ENCODE results near the gene SCN5A. TPM values are rescaled to one million over a fixed set of nuclear protein-coding genes. Genes with fewer than 3 reads are reported as not detected.

SCN5A gene
- total RNA-seq, 1 donor from 2014 or later, result 3.3 TPM

DNA sequence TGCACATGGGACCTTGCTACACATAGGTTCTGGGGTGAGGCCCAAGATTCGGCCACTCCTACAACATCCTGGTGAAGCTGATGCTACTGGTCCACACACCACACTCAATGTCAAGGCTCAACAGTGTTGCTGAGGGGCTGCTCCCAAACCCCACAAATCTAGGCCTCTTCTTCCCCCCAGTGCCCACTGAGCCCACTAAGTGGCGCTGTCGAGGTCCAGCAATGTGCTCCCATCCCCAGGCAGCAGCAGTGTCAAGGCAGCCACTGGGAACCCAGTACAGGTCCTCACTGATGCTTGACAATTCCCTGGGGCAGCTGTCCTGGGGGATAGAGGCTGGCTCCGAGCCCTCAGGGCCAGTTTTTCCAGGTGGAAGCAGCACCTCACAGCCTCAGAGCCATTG is 21.5 kb downstream of the SCN5A start:
- H3K9ac ChIP-seq (ENCODE audit: low read length), result no peak overlapping the region
- no peaks in the 10 kb centered on the region for H3K9me3 ChIP-seq (ENCODE audit: insufficient read depth, low read depth, low read length)
- no peaks in the 10 kb centered on the region for H3K4me1 ChIP-seq (ENCODE audit: insufficient read depth, low read length)
- Mint-ChIP-seq H3K4me1 (ENCODE audit: low read depth, unreplicated experiment) (no peaks in the 10 kb centered on the region), H3K27ac (ENCODE audit: unreplicated experiment) (no peak overlapping the region), H3K9me3 (ENCODE audit: unreplicated experiment) (no peaks in the 10 kb centered on the region), H3K4me3 (ENCODE audit: unreplicated experiment) (no peak overlapping the region), H3K36me3 (ENCODE audit: low read depth, unreplicated experiment) (no peaks in the 10 kb centered on the region), H3K27me3 (ENCODE audit: low read depth, unreplicated experiment) (peaks cover 36% of the 10 kb centered on the region)
- no peak for FAIRE-seq
- H3K27me3 ChIP-seq (ENCODE audit: insufficient read depth, low read length), result no peaks in the 10 kb centered on the region
- H3K79me2 ChIP-seq (ENCODE audit: insufficient read depth, low read length), result no peaks in the 10 kb centered on the region
- no peak overlapping the region for H3K4me2 ChIP-seq (ENCODE audit: low read length)
- no peak for TF ChIP-seq EZH2 (IDR thresholded peaks at IDR 0.05; ENCODE audit: insufficient read depth, low read length)
- peak; percentile 10 for TF ChIP-seq CTCF (IDR thresholded peaks at IDR 0.05; ENCODE audit: insufficient read depth, low read depth, low read length)
- H3K27ac ChIP-seq (ENCODE audit: low read depth, low read length), result no peak overlapping the region
- no peaks in the 10 kb centered on the region for H3K36me3 ChIP-seq (ENCODE audit: insufficient read depth, low read length)
- H4K20me1 ChIP-seq (ENCODE audit: insufficient read depth, low read length), result no peaks in the 10 kb centered on the region
- no peak overlapping the region for H2AFZ ChIP-seq (ENCODE audit: low read depth, low read length)
- no peak overlapping the region for H3K4me3 ChIP-seq (ENCODE audit: insufficient read depth, low read depth, low read length)
- DNase-seq (ENCODE audit: low read depth), result no peak

GRCh38 chr3:38626171-38626570 is 23.3 kb downstream of the SCN5A start:
- DNase-seq (ENCODE audit: low read depth), result no peak
- H3K27me3 Mint-ChIP-seq (ENCODE audit: low read depth, unreplicated experiment), result peaks cover 38% of the 10 kb centered on the region
- no peak for FAIRE-seq
- Histone ChIP-seq H3K27me3 (ENCODE audit: insufficient read depth, low read length) (no peaks in the 10 kb centered on the region), H3K9me3 (ENCODE audit: insufficient read depth, low read depth, low read length) (no peaks in the 10 kb centered on the region), H3K79me2 (ENCODE audit: insufficient read depth, low read length) (no peaks in the 10 kb centered on the region), H4K20me1 (ENCODE audit: insufficient read depth, low read length) (no peaks in the 10 kb centered on the region), H3K4me3 (ENCODE audit: insufficient read depth, low read depth, low read length) (no peak overlapping the region), H3K4me1 (ENCODE audit: insufficient read depth, low read length) (no peaks in the 10 kb centered on the region), H2AFZ (ENCODE audit: low read depth, low read length) (no peak overlapping the region), H3K9ac (ENCODE audit: low read length) (no peak overlapping the region), H3K4me2 (ENCODE audit: low read length) (no peak overlapping the region), H3K36me3 (ENCODE audit: insufficient read depth, low read length) (no peaks in the 10 kb centered on the region), H3K27ac (ENCODE audit: low read depth, low read length) (no peak overlapping the region)
- H3K36me3 Mint-ChIP-seq (ENCODE audit: low read depth, unreplicated experiment), result no peaks in the 10 kb centered on the region
- no peak overlapping the region for H3K27ac Mint-ChIP-seq (ENCODE audit: unreplicated experiment)
- TF ChIP-seq CTCF (IDR thresholded peaks at IDR 0.05; ENCODE audit: insufficient read depth, low read depth, low read length) (no peak), EZH2 (IDR thresholded peaks at IDR 0.05; ENCODE audit: insufficient read depth, low read length) (no peak)
- no peaks in the 10 kb centered on the region for H3K4me1 Mint-ChIP-seq (ENCODE audit: low read depth, unreplicated experiment)
- H3K9me3 Mint-ChIP-seq (ENCODE audit: unreplicated experiment), result no peaks in the 10 kb centered on the region
- no peak overlapping the region for H3K4me3 Mint-ChIP-seq (ENCODE audit: unreplicated experiment)

DNA sequence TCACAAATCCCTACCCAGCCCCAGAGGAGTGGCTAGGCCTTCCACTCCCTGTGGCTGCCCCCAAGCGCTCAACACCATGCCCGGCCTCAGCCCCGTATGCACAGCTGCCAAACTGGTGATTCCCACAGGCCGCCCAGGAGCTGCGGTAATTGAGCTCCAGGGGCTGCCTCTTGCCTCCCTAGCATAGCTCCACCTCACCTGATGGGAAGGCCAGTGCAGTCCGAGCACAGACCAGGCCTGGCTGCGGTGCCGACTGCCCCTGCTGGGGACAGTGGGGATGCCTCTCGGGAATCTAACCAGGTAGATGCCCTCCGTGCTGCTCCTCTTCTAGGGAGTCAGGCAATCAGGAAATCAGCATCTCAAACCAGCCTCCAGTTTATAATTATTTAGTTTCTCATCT is 25.9 kb downstream of the SCN5A start:
- FAIRE-seq (no peak), DNase-seq (ENCODE audit: low read depth) (no peak)
- no peak overlapping the region for H3K27ac Mint-ChIP-seq (ENCODE audit: unreplicated experiment)
- H3K36me3 ChIP-seq (ENCODE audit: insufficient read depth, low read length), result no peaks in the 10 kb centered on the region
- H3K27me3 ChIP-seq (ENCODE audit: insufficient read depth, low read length), result no peaks in the 10 kb centered on the region
- H3K27ac ChIP-seq (ENCODE audit: low read depth, low read length), result no peak overlapping the region
- no peaks in the 10 kb centered on the region for H3K9me3 Mint-ChIP-seq (ENCODE audit: unreplicated experiment)
- H3K27me3 Mint-ChIP-seq (ENCODE audit: low read depth, unreplicated experiment), result peaks cover 35% of the 10 kb centered on the region
- H3K36me3 Mint-ChIP-seq (ENCODE audit: low read depth, unreplicated experiment), result no peaks in the 10 kb centered on the region
- no peak overlapping the region for H3K4me2 ChIP-seq (ENCODE audit: low read length)
- no peaks in the 10 kb centered on the region for H3K9me3 ChIP-seq (ENCODE audit: insufficient read depth, low read depth, low read length)
- no peak overlapping the region for H3K9ac ChIP-seq (ENCODE audit: low read length)
- H3K4me3 Mint-ChIP-seq (ENCODE audit: unreplicated experiment), result no peak overlapping the region
- no peaks in the 10 kb centered on the region for H3K4me1 Mint-ChIP-seq (ENCODE audit: low read depth, unreplicated experiment)
- no peak overlapping the region for H3K4me3 ChIP-seq (ENCODE audit: insufficient read depth, low read depth, low read length)
- TF ChIP-seq EZH2 (IDR thresholded peaks at IDR 0.05; ENCODE audit: insufficient read depth, low read length) (no peak), CTCF (IDR thresholded peaks at IDR 0.05; ENCODE audit: insufficient read depth, low read depth, low read length) (no peak)
- no peaks in the 10 kb centered on the region for H3K79me2 ChIP-seq (ENCODE audit: insufficient read depth, low read length)
- no peak overlapping the region for H2AFZ ChIP-seq (ENCODE audit: low read depth, low read length)
- H3K4me1 ChIP-seq (ENCODE audit: insufficient read depth, low read length), result no peaks in the 10 kb centered on the region
- no peaks in the 10 kb centered on the region for H4K20me1 ChIP-seq (ENCODE audit: insufficient read depth, low read length)
